Tibial nerve (tissue), 3 donors: Measurements from ENCODE around the gene BTN1A1.

Experiments used
- CTCF ChIP-seq, 5 experiments: fragments of 200-600 bp in 3 of 5; fragments of 450-650 bp in 2 of 5; sonication (generic) in 3 of 5; IDR thresholded peaks; one replicate each; pipeline ENCODE4 v1.5.1; 2016 to 2019; ENCODE audit warnings: antibody characterized with exemption in 5 of 5, mild to moderate bottlenecking in 3 of 5, moderate library complexity in 2 of 5
- POLR2A ChIP-seq, 2 donors: fragments of 450-650 bp; IDR thresholded peaks; one replicate each; pipeline ENCODE4 v1.6.1; 2017; ENCODE audit warnings: antibody characterized with exemption in 2 of 2, mild to moderate bottlenecking in 2 of 2, moderate library complexity in 2 of 2

DNA sequence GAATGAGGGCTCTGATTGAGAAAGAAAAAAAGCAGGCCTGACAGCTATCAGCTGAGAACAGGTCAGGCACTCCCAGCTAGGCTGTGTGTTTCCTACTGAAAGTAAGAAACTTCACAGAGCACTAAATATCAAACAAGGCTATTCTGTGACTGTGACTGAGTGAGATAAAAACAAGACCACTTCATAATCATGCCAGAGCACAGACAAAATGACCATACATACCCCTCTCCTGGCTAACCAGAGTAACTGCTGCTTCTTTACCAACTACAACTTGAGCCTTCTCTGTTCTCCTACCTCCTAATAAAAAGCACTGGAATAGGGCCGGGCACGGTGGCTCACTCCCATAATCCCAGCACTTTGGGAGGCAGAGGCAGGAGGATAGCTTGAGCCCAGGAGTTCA lies 6.8 kb upstream of the BTN1A1 start:
- TF ChIP-seq POLR2A (IDR thresholded peaks at IDR 0.05) (no peak), CTCF (IDR thresholded peaks at IDR 0.05) (no peak)
